Glutamatergic neuron (in vitro differentiated cells): Measurements from ENCODE around the gene SLC7A1. TPM values are rescaled to one million over a fixed set of nuclear protein-coding genes. Genes with fewer than 3 reads are reported as not detected.
A peak's percentile ranks its signal among the peaks of the same experiment; 100 is the strongest.

Source experiments
- DNase-seq: peaks from one replicate; pipeline ENCODE4 v3.0.0; 2022
- H3K27ac Mint-ChIP-seq: one replicate; pipeline ENCODE4 v1.8.0; 2020; ENCODE audit warnings: mild to moderate bottlenecking, mixed read lengths, inconsistent platforms; ENCODE audit not compliant: unreplicated experiment
- H3K27me3 Mint-ChIP-seq: one replicate; pipeline ENCODE4 v1.8.0; 2020; ENCODE audit warnings: mild to moderate bottlenecking, moderate library complexity, mixed read lengths, inconsistent platforms; ENCODE audit not compliant: unreplicated experiment
- H3K36me3 Mint-ChIP-seq: one replicate; pipeline ENCODE4 v1.8.0; 2020; ENCODE audit warnings: mild to moderate bottlenecking, mixed read lengths, inconsistent platforms; ENCODE audit not compliant: unreplicated experiment
- H3K4me1 Mint-ChIP-seq: one replicate; pipeline ENCODE4 v1.8.0; 2020; ENCODE audit warnings: mild to moderate bottlenecking, low read depth, mixed read lengths, inconsistent platforms; ENCODE audit not compliant: unreplicated experiment
- H3K4me3 Mint-ChIP-seq: one replicate; pipeline ENCODE4 v1.8.0; 2020; ENCODE audit warnings: mild to moderate bottlenecking, mixed read lengths, inconsistent platforms; ENCODE audit not compliant: unreplicated experiment
- H3K9me3 Mint-ChIP-seq: one replicate; pipeline ENCODE4 v1.8.0; 2020; ENCODE audit warnings: mild to moderate bottlenecking, moderate library complexity, mixed read lengths, inconsistent platforms; ENCODE audit not compliant: unreplicated experiment
- CTCF ChIP-seq: fragments of 200-600 bp; sonication (generic); IDR thresholded peaks from one replicate; pipeline ENCODE4 v1.5.0; 2021; ENCODE audit not compliant: partially characterized antibody, unreplicated experiment
- total RNA-seq: library from RNA; stranded (reverse); fragmentation: NEBNext Ultra II Directional; extraction: Animal tissue kit (Norgen Biotek cat#: 25700); gene quantifications from one replicate; pipeline ENCODE4 v1.2.1, GENCODE V29; 2021; ENCODE audit not compliant: unreplicated experiment

Gene SLC7A1
- total RNA-seq, 1 donor from 2014 or later: 89.8 TPM

GRCh38 chr13:29476046-29476445 is 119.4 kb downstream of the SLC7A1 start:
- H3K4me3 Mint-ChIP-seq: no peak overlapping the region
- H3K36me3 Mint-ChIP-seq: no peaks in the 10 kb centered on the region
- TF ChIP-seq CTCF: no peak
- peaks cover 3% of the 10 kb centered on the region for H3K4me1 Mint-ChIP-seq
- H3K27me3 Mint-ChIP-seq: peaks cover 6% of the 10 kb centered on the region
- DNase-seq: no peak
- H3K9me3 Mint-ChIP-seq: no peaks in the 10 kb centered on the region
- no peak overlapping the region for H3K27ac Mint-ChIP-seq

GRCh38 chr13:29474991-29475390 is 120.5 kb downstream of the SLC7A1 start:
- TF ChIP-seq CTCF: no peak
- DNase-seq: no peak
- Mint-ChIP-seq H3K27me3 (peaks cover 3% of the 10 kb centered on the region), H3K4me1 (peaks cover 3% of the 10 kb centered on the region), H3K4me3 (no peak overlapping the region), H3K9me3 (no peaks in the 10 kb centered on the region), H3K27ac (no peak overlapping the region), H3K36me3 (no peaks in the 10 kb centered on the region)

GRCh38 chr13:29473166-29473565 is 122.3 kb downstream of the SLC7A1 start:
- DNase-seq: no peak
- no peak for TF ChIP-seq CTCF
- H3K4me1 Mint-ChIP-seq: peaks cover 3% of the 10 kb centered on the region

GRCh38 chr13:29472332-29472961 is 123.0 kb downstream of the SLC7A1 start:
- H3K9me3 Mint-ChIP-seq: peaks cover under 1% of the 10 kb centered on the region
- H3K27ac Mint-ChIP-seq: no peak overlapping the region
- peak; percentile 76 for DNase-seq

More at GRCh38 chr13:29473166-29473565, 122.3 kb downstream of the SLC7A1 start:
- Mint-ChIP-seq H3K4me3 (no peak overlapping the region), H3K27ac (no peak overlapping the region), H3K36me3 (no peaks in the 10 kb centered on the region), H3K9me3 (no peaks in the 10 kb centered on the region), H3K27me3 (peaks cover 2% of the 10 kb centered on the region)

More at GRCh38 chr13:29472332-29472961, 123.0 kb downstream of the SLC7A1 start:
- Mint-ChIP-seq H3K36me3 (no peaks in the 10 kb centered on the region), H3K4me3 (no peak overlapping the region), H3K27me3 (peaks cover 2% of the 10 kb centered on the region), H3K4me1 (peaks cover 3% of the 10 kb centered on the region)
- TF ChIP-seq CTCF: peak; percentile 89
